Glomerular visceral epithelial cell (primary cell): Measurements from ENCODE around the gene FLT3LG.
"Not testable (repeated sequence)": the region's sequence is repeated elsewhere in the genome, so short reads cannot be mapped to it uniquely, and the experiment has no call there.

Experiments used
- DNase-seq: peaks from one replicate; pipeline ENCODE4 v3.0.0-alpha.2; 2016; ENCODE audit errors: extremely low spot score

FLT3LG gene

GRCh38 chr19:49461656-49462055 is 12.4 kb upstream of the FLT3LG start:
- DNase-seq: no peak

GRCh38 chr19:49462492-49462891 is 11.5 kb upstream of the FLT3LG start:
- no peak for DNase-seq

- no peak for DNase-seq
Observed at GRCh38 chr19:49463960-49464740, 9.9 kb upstream of the FLT3LG start.

- DNase-seq: no peak
Observed at GRCh38 chr19:49465371-49465770, 8.6 kb upstream of the FLT3LG start.

- no peak for DNase-seq
Observed at GRCh38 chr19:49468199-49468598, 5.8 kb upstream of the FLT3LG start.

- no peak for DNase-seq
Observed at GRCh38 chr19:49468746-49469447, 5.1 kb upstream of the FLT3LG start.

- DNase-seq: no peak
Observed at GRCh38 chr19:49469828-49470614, 4.0 kb upstream of the FLT3LG start.

- DNase-seq: no peak
Observed at GRCh38 chr19:49470615-49470978, 3.4 kb upstream of the FLT3LG start.

GRCh38 chr19:49472936-49473335 is 1.1 kb upstream of the FLT3LG start:
- DNase-seq: no peak

- DNase-seq: not testable (repeated sequence)
Observed at GRCh38 chr19:49473501-49473867, 531 bp upstream of the FLT3LG start.

GRCh38 chr19:49474542-49474924 is 518 bp downstream of the FLT3LG start:
- no peak for DNase-seq

- no peak for DNase-seq
Observed at GRCh38 chr19:49475191-49475917, 1.3 kb downstream of the FLT3LG start.

GRCh38 chr19:49475995-49476880 is 2.2 kb downstream of the FLT3LG start:
- DNase-seq: no peak

- DNase-seq: no peak
Observed at GRCh38 chr19:49479975-49480628, 6.1 kb downstream of the FLT3LG start.

GRCh38 chr19:49481020-49481683 is 7.1 kb downstream of the FLT3LG start:
- DNase-seq: no peak

GRCh38 chr19:49486232-49486631 is 12.2 kb downstream of the FLT3LG start:
- no peak for DNase-seq

- no peak for DNase-seq
Observed at GRCh38 chr19:49486710-49487276, 12.8 kb downstream of the FLT3LG start.

- peak; percentile 100 for DNase-seq
Observed at GRCh38 chr19:49487277-49488045, 13.4 kb downstream of the FLT3LG start, which contains the start of gene RPL13A. Gene RPL13A (plus strand): TSS chr19:49487608. CDS start chr19:49487630, 22 bp downstream.
